IPS-11a (cell line): ENCODE results near the gene LYSMD1.
"Not testable (repeated sequence)": the region's sequence is repeated elsewhere in the genome, so short reads cannot be mapped to it uniquely, and the experiment has no call there.

Source experiments
- H3K4me3 ChIP-seq: one replicate; pipeline ENCODE4 v1.5.1; 2013; ENCODE audit warnings: low read depth, low read length, control low read depth

Gene LYSMD1, protein sequence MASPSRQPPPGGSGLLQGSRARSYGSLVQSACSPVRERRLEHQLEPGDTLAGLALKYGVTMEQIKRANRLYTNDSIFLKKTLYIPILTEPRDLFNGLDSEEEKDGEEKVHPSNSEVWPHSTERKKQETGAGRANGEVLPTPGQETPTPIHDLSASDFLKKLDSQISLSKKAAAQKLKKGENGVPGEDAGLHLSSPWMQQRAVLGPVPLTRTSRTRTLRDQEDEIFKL

DNA sequence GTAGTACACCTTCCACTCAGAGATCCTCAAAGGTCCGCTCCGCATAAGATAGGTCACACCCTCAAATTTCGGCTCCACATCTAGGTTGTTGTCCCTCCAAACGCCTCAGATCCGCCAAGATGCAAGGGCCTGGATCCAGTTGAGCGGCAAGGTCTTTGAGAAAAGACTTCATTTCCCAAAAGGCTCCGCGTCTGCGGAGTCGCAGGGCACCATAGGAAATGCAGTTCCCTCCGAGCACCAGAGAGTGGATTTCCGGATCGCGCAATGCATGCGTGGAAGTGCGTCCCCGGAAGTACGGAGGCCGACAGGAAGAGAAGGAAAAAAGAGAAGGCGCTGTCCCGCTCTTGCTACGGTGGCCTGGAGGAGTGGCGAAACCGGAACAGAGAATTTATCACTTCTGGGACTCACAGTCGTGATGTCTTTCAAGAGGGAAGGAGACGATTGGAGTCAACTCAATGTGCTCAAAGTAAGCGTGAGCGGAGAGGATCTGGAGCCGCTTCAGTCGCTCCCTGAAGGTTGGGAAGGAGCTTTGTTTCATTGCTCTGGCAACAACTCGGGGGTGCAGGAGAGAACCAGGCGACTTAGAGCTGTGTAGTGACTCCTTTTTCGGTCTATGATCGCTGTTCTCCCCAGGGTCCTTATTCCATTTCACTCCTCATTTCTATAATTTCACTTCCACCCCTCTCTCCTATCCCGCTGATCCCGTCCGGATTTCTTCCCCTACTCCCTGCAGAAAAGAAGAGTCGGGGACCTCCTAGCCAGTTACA lies at the start of gene LYSMD1, which contains the start of gene SCNM1:
Gene LYSMD1 (minus strand): TSS at position 165 of the 767 bp plus-strand sequence. CDS start 644 bp downstream, outside the sequence.
Gene SCNM1 (plus strand): TSS at position 407 of the 767 bp plus-strand sequence. CDS start 9 bp downstream, at position 416.
- peak within 1 kb of the TSS; percentile 99 for H3K4me3 ChIP-seq

DNA sequence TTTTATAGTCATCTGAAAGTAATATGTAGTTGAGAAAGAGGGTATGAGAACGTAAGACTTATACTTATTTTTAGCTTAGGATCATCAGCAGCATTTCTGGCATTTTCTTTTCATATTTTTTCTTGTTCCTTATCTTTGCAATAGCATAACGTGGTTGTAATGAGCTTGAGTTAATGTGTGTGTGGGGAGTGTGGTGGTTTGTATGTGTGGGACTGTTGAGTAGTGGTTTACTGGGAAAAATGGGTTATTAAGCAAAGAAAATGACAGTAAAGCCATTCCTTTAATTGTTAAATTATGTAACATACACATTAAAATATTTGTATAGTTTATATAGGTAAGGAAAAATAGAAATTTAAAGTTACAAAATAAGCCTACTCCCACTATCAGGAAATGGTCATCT lies 47.9 kb upstream of the LYSMD1 start:
- H3K4me3 ChIP-seq, result no peak overlapping the region

DNA sequence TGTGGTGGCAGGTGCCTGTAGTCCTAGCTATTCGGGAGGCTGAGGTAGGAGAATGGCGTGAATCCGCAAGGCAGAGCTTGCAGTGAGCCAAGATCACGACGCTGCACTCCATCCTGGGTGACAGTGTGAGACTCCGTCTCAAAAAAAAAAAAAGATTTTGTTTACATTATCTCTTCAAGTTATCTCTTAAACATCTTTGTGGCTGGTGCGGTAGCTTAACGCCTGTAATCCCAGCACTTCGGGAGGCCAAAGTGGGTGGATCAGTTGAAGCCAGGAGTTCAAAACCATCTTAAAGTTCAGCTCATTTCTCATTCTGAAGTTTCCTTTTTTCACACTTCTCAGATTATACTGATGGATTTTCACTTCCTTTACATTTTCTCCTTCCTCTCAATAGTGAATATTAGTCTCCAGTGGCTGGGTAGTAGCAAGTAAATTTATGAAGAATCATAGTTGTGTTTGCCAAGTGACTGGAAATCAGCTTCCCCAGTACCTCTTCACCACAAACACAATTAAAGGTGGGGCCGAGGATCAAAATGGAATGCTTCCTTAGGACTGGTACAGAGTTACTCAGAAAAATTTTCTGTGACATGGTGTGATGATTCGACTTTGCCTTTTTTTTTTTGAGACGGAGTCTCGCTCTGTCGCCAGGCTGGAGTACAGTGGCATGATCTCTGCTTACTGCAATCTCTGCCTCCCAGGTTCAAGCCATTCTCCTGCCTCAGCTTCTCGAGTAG lies 46.4 kb upstream of the LYSMD1 start:
- no peak overlapping the region for H3K4me3 ChIP-seq

DNA sequence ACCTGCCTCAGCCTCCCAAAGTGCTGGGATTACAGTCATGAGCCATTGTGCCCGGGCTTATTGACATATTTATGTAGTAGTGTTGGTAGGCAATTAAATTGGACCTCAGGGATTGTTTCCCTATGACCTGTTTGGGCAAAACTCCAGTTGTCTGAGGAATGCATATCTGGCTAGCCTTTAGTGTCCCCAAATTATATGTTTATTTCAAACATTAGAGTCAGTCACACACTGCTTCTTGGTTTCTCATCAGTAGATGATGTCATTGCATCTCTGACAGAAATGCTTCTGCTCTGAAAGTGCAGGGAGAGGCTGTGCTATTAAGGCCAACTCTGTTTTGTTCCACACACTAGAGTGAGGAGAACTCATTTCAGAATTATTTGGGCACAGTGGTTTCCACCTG lies 45.1 kb upstream of the LYSMD1 start:
- H3K4me3 ChIP-seq, result no peak overlapping the region

DNA sequence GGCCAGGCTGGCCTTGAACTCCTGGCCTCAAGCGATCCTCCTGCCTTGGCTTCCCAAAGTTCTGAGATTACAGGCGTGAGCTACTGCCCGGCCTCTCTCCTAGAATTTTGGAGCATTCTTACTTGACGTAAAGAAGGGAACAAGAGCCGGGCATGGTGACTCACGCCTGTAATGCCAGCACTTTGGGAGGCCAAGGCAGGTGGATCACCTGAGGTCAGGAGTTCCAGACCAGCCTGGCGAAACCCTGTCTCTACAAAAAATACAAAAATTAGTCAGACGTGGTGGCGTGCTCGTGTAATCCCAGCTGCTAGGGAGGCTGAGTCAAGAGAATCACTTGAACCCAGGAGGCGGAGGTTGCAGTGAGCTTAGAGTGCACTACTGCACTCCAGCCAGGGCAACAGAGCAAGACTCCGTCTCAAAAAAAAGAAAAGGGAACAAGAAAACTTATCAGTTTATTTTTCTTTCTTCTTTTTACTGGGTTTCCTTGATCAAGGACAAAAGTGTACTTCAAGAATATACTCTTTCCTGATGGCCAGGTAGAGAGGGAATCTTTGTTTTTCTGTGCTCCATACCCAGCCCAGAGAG lies 39.8 kb upstream of the LYSMD1 start:
- not testable (repeated sequence) for H3K4me3 ChIP-seq

DNA sequence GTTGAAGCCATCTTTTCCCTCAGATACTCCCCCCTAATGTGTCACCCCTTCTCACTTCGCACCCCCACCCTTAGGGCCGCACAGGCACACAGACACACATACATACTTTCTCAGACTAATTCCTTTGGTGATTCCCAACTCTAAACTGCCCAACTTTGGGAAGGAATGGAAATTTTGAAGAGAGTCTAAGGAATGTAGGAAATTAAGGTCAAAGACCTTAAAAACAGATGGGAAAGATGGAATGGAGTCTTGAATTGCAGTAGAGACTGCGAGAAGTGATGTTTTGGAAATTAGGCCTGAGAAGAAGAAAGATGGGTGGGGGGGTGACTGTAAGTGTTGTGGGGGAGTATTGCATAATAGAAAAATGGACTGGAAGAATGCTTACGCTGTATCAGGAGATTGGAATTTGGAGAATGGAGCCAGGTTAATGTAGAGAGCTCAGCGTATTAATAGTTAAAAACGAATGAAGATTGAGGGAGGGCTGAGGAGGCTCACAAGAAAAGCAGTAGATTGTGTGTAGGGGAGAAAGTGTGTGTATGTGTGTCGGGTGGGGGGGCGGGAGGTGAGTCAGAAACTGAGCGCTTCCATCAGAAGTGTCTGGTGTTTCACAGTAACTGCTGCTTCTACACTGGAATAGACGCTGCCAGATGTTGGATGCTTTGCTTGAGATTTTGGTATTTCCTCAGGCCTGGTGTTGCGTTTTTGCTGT lies 34.3 kb upstream of the LYSMD1 start:
- peak overlapping the region; percentile 85 for H3K4me3 ChIP-seq

DNA sequence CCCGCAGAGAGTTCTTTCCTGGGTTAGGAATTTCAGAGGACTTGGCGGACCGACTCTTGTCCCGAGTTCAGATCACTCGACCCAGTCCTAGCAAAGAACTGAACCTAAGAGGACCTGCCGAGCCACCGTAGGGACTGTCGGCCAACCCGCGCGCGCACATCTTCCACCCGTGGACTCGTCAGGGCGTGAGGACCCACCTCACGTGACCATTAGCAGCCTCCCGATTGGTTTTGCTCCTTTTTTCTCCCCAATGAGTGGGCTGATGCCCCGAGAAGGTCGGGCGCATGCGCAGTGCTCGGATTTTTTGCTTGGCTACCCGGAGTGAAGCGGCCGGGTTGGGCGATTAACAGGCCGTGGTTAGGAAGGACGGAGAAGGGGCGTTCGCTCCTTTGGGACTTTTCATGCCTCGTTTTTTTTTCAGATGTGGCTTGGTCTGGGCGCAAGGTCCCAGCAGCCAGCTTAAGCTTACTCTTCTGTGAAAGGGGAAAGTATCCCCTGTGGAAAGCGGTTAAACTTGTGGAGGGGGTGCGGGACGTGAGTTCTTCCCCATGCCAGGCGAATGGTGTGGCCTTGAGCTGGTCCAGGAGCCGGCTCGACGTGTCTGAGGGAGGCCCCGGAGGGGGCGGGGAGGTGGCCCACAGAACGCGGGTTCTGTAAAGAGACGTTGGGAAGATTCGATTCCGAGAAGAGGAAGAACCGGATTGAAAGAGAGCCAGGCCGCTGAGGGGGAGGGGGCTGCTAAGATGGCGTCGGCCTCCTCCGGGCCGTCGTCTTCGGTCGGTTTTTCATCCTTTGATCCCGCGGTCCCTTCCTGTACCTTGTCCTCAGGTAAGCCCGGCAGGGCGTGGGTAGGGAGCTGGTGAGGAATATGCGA lies 32.8 kb upstream of the LYSMD1 start, which contains the start of gene PIP5K1A:
Gene PIP5K1A (plus strand): TSS at position 299 of the 874 bp plus-strand sequence. CDS start 445 bp downstream, at position 744.
- peak within 1 kb of the TSS; percentile 85 for H3K4me3 ChIP-seq

DNA sequence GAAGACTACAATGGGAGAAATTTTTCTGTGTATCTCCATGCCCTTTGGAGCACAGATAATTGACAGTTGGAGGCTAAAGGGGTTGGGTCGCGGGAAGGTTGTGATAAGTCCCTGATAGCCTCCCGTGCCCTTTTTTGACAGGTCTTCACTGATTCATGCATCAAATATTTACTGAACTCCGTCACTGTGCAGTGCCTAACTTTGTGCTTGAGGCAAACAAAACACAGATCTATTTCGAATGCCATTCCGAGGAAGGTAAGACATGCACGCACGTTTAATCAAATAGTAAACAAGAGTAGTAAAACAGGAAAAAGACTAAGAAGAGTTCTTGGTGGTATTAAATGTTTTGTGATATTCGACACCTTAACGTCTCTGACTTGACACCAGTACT lies 32.2 kb upstream of the LYSMD1 start:
- peak overlapping the region; percentile 85 for H3K4me3 ChIP-seq

DNA sequence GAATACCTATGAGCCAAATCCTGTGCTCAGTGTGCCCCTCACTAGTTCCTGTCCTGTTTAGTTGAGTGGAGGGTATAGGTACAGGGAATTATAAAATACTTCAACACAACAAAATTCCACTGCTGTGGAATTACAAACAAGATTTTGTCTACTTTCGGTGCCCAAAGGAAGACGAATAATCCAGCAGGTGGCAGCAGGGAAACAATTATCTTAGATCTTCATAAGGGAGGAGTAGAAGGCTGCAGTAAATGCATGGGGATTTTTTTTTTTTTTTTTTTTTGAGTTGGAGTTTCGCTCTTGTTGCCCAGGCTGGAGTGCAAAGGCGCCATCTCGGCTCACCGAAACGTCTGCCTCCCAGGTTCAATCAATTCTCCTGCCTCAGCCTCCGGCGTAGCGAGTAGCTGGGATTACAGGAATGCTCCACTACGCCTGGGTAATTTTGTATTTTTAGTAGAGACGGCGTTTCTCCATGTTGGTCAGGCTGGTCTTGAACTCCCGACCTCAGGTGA lies 30.6 kb upstream of the LYSMD1 start:
- H3K4me3 ChIP-seq, result no peak overlapping the region

DNA sequence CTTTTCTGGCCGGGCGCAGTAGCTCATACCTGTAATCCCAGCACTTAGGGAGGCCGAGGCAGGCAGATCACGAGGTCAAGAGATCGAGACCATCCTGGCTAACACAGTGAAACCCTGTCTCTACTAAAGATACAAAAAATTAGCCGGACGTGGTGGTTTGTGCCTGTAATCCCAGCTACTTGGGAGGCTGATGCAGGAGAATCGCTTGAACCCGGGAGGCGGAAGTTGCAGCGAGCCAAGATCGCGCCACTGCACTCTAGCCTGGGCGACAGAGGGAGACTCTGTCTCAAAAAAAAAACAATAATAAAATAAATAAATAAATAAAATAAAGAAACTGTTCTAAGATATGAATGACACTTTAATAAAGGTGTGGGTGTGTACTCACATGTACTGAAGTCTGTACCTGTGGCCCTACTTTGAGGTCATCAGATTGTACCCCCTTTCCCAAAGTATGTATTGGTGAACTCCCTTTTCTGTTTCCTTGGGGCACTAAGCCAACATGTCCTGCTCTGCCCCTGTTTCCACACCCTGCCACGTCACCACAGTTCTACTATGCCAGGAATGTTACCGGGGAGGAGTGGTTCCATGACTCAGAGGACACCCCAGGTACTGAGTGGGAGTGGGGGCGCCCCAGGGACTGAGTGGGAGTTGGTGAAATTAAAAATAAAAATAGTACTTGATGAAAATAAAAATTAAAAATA lies 29.3 kb upstream of the LYSMD1 start:
- H3K4me3 ChIP-seq, result not testable (repeated sequence)

DNA sequence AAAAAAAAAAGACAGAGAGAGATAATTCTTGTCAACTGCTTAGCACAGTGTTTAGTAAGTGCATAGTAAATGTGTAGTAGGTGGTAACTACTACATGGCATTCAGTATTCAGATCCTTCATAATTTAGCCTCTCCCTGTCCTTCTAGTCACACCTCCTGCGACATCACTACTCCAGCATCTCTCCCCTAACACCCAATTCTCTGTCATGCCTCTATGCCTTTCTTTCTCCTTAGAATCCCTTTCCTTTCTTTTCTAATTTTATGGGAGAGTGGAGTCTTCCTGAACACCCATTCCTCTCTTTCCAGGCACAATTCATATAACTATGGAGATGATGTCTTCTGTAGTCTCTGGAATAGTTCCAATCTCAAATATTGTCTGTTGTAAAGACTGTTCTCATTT lies 28.2 kb upstream of the LYSMD1 start:
- no peak overlapping the region for H3K4me3 ChIP-seq

DNA sequence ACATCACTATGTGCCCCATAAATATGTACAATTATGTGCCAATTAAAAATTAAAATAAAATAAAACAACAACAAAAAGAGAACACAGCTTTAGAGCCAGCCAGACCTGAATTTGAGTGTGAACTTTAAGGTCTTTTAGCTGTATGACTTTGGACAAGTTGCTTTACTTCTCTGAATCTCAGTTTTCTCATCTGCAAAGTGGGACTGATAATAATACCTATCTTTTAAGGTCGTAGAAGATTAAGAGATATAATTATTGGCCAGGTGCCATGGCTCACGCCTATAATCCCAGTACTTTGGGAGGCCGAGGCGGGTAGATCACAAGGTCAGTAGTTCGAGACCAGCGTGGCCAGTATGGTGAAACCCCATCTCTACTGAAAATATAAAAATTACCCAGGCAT lies 27.6 kb upstream of the LYSMD1 start:
- H3K4me3 ChIP-seq, result no peak overlapping the region

DNA sequence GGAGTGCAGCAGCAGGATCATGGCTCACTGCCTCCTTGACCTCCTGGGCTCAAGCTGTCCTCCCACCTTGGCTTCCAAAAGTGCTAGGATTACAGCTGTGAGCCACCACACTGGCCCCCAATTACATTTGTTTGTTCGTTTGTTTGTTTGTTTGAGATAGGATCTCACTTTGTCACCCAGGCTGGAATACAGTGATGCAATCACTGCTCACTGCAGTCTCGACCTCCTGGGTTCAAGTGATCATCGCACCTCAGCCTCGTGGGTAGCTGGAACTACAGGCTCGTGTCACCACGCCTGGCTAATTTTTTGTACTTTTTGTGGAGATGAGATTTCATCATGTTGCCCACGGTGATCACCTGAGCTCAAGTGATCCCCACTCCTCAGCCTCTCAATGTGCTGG lies 26.3 kb upstream of the LYSMD1 start:
- no peak overlapping the region for H3K4me3 ChIP-seq

DNA sequence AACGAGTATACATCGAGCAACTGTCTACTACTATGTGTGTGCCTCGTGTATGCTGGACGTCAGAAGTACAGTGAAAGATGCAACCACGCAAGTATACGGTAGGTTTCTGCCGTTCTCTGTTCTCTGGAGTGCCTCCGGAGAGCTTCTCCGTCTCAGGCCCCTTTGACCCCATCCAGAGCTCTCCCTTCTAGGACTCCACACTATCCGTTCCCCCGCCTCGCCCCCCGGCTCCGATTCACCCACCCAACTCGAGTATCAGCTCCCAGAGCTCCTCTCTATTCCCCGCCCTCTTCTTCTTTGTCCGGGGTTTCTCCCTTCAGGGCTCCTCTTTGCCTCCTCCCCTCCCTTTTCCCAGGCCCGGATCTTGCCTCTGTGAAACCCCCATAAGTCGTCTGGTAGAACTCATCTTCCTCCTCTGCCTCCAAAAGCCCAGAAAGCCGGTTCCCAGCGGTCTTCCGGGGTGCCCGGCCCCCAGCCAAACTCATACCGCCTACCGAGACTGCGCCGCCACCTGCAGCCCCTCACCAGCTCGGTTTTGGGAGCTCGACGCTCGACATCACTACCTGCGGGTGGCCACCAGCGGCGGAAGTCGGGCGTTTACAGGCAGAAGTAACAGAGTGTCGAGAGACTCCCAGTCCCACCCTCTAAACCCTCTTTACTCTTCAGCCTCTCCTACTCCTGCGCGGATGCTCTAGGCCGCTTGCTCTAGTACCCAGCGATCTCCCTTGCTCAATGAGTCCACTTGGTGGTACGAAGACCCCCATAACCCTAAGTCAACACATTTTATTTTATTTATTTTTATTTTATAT lies 24.1 kb upstream of the LYSMD1 start, which contains the start of gene VPS72:
Gene VPS72 (minus strand): TSS at position 561 of the 809 bp plus-strand sequence. CDS start 76 bp downstream, at position 485.
- peak within 1 kb of the TSS; percentile 97 for H3K4me3 ChIP-seq

DNA sequence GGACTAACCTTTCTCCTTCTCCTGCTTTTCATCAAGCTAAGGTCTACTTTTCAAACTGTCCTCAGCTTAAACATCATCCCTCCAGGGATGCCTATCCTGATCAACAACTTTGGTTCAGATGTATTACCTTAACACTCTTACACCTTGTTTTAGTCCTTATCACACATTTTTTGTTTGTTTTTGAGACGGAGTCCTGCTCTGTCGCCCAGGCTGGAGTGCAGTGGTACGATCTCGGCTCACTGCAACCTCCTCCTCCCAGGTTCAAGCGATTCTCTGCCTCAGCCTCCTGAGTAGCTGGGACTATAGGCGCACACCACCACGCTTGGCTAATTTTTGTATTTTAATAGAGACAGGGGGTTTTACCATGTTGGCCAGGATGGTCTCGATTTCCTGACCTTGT lies 23.0 kb upstream of the LYSMD1 start:
- peak overlapping the region; percentile 97 for H3K4me3 ChIP-seq

DNA sequence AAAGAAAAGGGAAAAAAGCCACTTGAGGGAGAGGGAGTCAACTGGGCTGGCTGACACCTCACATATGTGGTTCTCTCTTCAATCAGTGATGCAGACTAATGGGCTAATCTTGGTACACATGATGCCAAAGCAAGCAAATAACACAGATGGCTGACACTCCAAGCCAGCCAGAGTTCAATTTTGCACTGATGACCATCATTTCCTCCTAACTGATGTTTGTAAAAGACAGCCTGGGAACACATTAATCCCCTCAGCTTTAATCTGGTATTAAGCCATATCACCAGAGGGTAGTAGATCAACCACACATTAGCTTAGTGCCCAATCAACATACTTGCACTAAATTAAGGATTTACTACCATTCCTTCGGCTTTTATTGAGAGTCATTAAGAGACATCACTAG lies 21.5 kb upstream of the LYSMD1 start:
- no peak overlapping the region for H3K4me3 ChIP-seq

DNA sequence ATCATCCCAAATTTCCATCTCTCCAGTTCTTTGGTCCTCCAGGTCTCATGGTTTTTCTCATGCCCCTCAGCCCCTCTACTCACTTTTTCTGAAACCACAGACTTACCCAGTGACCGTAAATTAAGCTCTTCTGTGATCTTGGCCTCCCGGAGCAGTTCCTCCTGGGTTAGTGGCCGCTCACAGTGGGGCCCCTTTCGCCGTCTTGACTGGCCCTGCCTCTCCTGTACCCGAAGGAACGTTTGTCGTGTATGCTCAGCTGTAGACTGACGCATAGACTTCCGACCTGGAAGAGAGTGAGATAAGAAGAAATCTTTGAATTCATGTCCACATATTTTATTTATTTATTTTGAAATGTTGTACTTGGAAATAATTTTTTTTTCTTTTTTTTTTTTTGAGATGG lies 18.5 kb upstream of the LYSMD1 start:
- no peak overlapping the region for H3K4me3 ChIP-seq

DNA sequence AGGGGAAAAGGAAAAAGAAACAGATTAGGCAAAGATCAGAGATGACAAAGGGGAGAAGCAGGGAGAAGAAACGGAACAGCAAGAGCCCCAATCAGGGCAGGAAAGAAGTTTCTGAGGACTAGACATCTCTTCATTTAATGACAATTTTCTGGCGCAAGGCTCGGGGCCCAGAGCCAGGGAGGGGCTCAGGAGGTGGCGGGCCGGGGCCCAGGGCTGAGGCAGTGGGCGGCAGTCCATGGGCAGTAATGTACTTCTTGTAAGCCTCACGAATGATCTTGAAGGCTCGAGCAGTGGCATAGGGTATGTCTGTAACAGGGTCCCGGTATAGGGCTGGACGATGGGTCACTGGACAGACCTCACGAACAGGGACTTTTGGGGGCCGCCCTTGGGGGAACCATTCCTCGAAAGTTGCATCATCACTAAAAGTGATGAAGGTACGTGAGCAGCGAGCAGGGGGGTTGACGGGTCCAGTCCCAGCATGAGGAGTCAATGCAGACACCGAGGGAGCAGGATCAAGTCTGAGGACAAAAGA lies 10.9 kb upstream of the LYSMD1 start:
- H3K4me3 ChIP-seq, result no peak overlapping the region
